ENCODE results near the gene HDLBP. TPM values are rescaled to one million over a fixed set of nuclear protein-coding genes. Genes with fewer than 3 reads are reported as not detected.

Gene HDLBP
- total RNA-seq, 1 experiment from 2014 or later: 350 TPM

DNA sequence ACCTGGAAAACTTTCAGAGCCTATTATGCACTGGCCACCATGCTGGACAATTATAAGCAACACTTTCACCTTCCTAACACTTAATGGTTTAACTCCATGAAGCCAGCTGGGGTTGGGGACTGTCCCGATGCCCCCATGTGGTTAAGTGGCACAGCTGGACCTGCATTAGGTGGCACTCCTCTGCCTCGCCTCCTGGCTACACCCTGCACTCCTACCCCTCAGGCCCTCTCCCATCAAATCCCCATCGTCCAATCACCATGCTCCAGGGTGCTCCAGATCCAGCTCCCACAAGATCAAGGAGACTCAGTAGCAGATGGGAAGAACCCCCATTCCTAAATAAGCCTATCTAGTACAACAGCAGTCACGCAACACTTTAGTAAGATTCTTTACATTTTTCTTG is 53.8 kb downstream of the HDLBP start:
- H3K27me3 ChIP-seq (replicated peaks; ENCODE audit: control insufficient read depth, insufficient read depth, low read length): no peaks in the 10 kb centered on the region
- Mint-ChIP-seq H3K9me3 (ENCODE audit: unreplicated experiment) (no peaks in the 10 kb centered on the region), H3K27me3 (ENCODE audit: insufficient read depth, unreplicated experiment) (no peaks in the 10 kb centered on the region), H3K4me1 (ENCODE audit: low read depth, unreplicated experiment) (no peaks in the 10 kb centered on the region), H3K36me3 (ENCODE audit: insufficient read depth, unreplicated experiment) (peaks cover 97% of the 10 kb centered on the region), H3K4me3 (ENCODE audit: unreplicated experiment) (no peak overlapping the region), H3K27ac (ENCODE audit: unreplicated experiment) (no peak overlapping the region)
- no peak for DNase-seq
- ChIA-PET CTCF (no interaction called here), POLR2A (interaction anchor here (0.8 kb wide), 1 partner anchor 9 kb away, joined by 3 read pairs; no protein-coding TSS in a partner anchor)
- no peaks in the 10 kb centered on the region for H3K9me3 ChIP-seq
- H3K4me3 ChIP-seq (ENCODE audit: low read depth, low read length): no peak overlapping the region
- no peaks in the 10 kb centered on the region for H3K4me1 ChIP-seq
- intact Hi-C loops (cut with micrococcal nuclease; ENCODE audit: unreplicated experiment): no loop called here
- H3K36me3 ChIP-seq (ENCODE audit: control insufficient read depth, insufficient read depth, low read length): peaks cover 3% of the 10 kb centered on the region
- TF ChIP-seq, protein P1, sequence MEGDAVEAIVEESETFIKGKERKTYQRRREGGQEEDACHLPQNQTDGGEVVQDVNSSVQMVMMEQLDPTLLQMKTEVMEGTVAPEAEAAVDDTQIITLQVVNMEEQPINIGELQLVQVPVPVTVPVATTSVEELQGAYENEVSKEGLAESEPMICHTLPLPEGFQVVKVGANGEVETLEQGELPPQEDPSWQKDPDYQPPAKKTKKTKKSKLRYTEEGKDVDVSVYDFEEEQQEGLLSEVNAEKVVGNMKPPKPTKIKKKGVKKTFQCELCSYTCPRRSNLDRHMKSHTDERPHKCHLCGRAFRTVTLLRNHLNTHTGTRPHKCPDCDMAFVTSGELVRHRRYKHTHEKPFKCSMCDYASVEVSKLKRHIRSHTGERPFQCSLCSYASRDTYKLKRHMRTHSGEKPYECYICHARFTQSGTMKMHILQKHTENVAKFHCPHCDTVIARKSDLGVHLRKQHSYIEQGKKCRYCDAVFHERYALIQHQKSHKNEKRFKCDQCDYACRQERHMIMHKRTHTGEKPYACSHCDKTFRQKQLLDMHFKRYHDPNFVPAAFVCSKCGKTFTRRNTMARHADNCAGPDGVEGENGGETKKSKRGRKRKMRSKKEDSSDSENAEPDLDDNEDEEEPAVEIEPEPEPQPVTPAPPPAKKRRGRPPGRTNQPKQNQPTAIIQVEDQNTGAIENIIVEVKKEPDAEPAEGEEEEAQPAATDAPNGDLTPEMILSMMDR (IDR thresholded peaks at IDR 0.05; ENCODE audit: insufficient read depth in 1 of 2, low read depth in 1 of 2, low read length in 1 of 2, severe bottlenecking in 1 of 2, unreplicated experiment in 1 of 2): no peak
- BruUV-seq (replicated peaks): no TSS peak

DNA sequence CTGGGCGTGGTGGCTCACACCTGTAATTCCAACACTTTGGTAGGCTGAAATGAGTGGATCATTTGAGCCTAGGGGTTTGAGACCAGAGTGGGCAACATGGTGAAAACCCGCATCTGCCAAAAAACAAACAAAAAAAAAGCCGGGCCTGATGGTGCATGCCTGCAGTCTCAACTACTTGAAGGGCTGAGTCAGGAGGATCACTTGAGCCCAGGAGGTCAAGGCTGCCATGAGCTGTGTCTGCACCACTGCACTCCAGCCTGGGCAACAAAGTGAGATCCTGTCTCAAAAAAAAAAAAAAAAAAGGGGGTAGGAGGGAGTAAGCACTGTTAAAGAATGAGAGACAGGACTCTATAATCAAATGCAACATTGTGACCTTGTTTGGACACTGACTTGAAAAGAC is 54.6 kb downstream of the HDLBP start:
- H3K36me3 Mint-ChIP-seq (ENCODE audit: insufficient read depth, unreplicated experiment): peaks cover 98% of the 10 kb centered on the region
- intact Hi-C loops (cut with micrococcal nuclease; ENCODE audit: unreplicated experiment): no loop called here
- Histone ChIP-seq H3K9me3 (no peaks in the 10 kb centered on the region), H3K27me3 (replicated peaks; ENCODE audit: control insufficient read depth, insufficient read depth, low read length) (no peaks in the 10 kb centered on the region), H3K4me1 (no peaks in the 10 kb centered on the region), H3K4me3 (ENCODE audit: low read depth, low read length) (no peak overlapping the region), H3K36me3 (ENCODE audit: control insufficient read depth, insufficient read depth, low read length) (peaks cover 3% of the 10 kb centered on the region)
- no peaks in the 10 kb centered on the region for H3K27me3 Mint-ChIP-seq (ENCODE audit: insufficient read depth, unreplicated experiment)
- H3K4me3 Mint-ChIP-seq (ENCODE audit: unreplicated experiment): no peak overlapping the region
- no TSS peak for BruUV-seq (replicated peaks)
- no peaks in the 10 kb centered on the region for H3K4me1 Mint-ChIP-seq (ENCODE audit: low read depth, unreplicated experiment)
- no peaks in the 10 kb centered on the region for H3K9me3 Mint-ChIP-seq (ENCODE audit: unreplicated experiment)
- ChIA-PET CTCF (no interaction called here), POLR2A (interaction anchor here (0.8 kb wide), 1 partner anchor 9 kb away, joined by 3 read pairs; no protein-coding TSS in a partner anchor)
- no peak overlapping the region for H3K27ac Mint-ChIP-seq (ENCODE audit: unreplicated experiment)
- TF ChIP-seq, protein P1 (IDR thresholded peaks at IDR 0.05; ENCODE audit: insufficient read depth in 1 of 2, low read depth in 1 of 2, low read length in 1 of 2, severe bottlenecking in 1 of 2, unreplicated experiment in 1 of 2): no peak
- DNase-seq: no peak

DNA sequence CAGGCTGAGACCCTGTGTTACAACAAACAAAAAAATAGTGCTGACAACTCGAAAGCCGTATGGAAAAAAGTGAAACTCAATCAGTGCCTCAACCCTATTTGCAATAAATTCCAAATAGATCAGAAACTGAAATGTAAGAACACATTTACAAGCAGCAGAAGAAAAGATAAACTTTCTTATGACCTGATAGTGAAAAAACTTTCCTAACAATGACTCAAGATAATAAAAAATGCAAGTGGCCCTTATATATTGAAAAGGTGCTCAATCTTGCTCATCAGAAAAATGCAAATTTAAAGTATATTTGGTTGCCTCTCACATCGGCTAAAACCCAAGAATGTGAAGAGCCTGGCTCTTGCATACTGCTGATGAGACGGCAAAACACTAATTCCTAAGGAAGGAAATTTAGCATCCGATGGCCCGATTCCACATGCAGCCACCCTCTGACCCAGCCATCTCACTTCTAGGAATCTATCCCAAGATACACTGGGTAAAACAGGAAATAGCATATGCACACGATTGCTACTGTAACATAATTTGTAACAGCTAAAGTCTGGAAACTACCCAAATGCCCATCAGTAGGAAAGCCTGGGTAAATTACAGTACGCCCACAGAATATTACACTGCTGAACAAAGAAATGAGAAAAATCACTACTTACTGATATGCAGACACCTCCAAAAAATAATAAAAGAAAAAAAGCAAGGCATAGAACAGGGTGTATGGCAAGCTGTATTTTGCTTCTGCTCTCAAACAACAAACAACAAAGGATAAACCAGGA is 56.8 kb downstream of the HDLBP start:
- Mint-ChIP-seq H3K9me3 (ENCODE audit: unreplicated experiment) (no peaks in the 10 kb centered on the region), H3K27ac (ENCODE audit: unreplicated experiment) (no peak overlapping the region), H3K27me3 (ENCODE audit: insufficient read depth, unreplicated experiment) (no peaks in the 10 kb centered on the region), H3K36me3 (ENCODE audit: insufficient read depth, unreplicated experiment) (peaks cover 96% of the 10 kb centered on the region), H3K4me1 (ENCODE audit: low read depth, unreplicated experiment) (no peaks in the 10 kb centered on the region), H3K4me3 (ENCODE audit: unreplicated experiment) (no peak overlapping the region)
- Histone ChIP-seq H3K36me3 (ENCODE audit: control insufficient read depth, insufficient read depth, low read length) (peaks cover 6% of the 10 kb centered on the region), H3K4me3 (ENCODE audit: low read depth, low read length) (no peak overlapping the region), H3K4me1 (no peaks in the 10 kb centered on the region), H3K9me3 (no peaks in the 10 kb centered on the region), H3K27me3 (replicated peaks; ENCODE audit: control insufficient read depth, insufficient read depth, low read length) (no peaks in the 10 kb centered on the region)
- TF ChIP-seq, protein P1 (IDR thresholded peaks at IDR 0.05; ENCODE audit: insufficient read depth in 1 of 2, low read depth in 1 of 2, low read length in 1 of 2, severe bottlenecking in 1 of 2, unreplicated experiment in 1 of 2): no peak
- intact Hi-C loops (cut with micrococcal nuclease; ENCODE audit: unreplicated experiment): no loop called here
- CTCF ChIA-PET: no interaction called here
- no peak for DNase-seq
- POLR2A ChIA-PET: no interaction called here
- no TSS peak for BruUV-seq (replicated peaks)

Measured in Caco-2 (cell line).